ENCODE results near the gene SDK2.

GRCh38 chr17:73320601-73321264 is 323.5 kb downstream of the SDK2 start:
- TF ChIP-seq POLR2A (IDR thresholded peaks at IDR 0.05; ENCODE audit: low read depth, low read length) (no peak), CTCF (conservative IDR thresholded peaks at IDR 0.05; ENCODE audit: low read depth, low read length) (no peak), RAD21 (IDR thresholded peaks at IDR 0.05; ENCODE audit: low read length) (no peak), MXI1 (IDR thresholded peaks at IDR 0.05; ENCODE audit: borderline replicate concordance, low read depth, low read length) (no peak), CEBPB (IDR thresholded peaks at IDR 0.05; ENCODE audit: low read depth, low read length) (no peak), NFE2L2 (IDR thresholded peaks at IDR 0.05; ENCODE audit: low read depth, low read length) (no peak), BHLHE40 (IDR thresholded peaks at IDR 0.05; ENCODE audit: low read depth, low read length) (no peak), RFX5 (IDR thresholded peaks at IDR 0.05; ENCODE audit: low read depth, low read length) (no peak), FOS (IDR thresholded peaks at IDR 0.05; ENCODE audit: low read depth, low read length) (no peak), MAZ (IDR thresholded peaks at IDR 0.05; ENCODE audit: borderline replicate concordance, low read depth, low read length) (no peak), USF2 (IDR thresholded peaks at IDR 0.05; ENCODE audit: low read depth, low read length) (no peak), SMC3 (IDR thresholded peaks at IDR 0.05; ENCODE audit: low read depth, low read length) (no peak), ELK1 (IDR thresholded peaks at IDR 0.05; ENCODE audit: borderline replicate concordance, low read depth, low read length) (no peak), MAFK (IDR thresholded peaks at IDR 0.05; ENCODE audit: low read depth, low read length) (no peak)
